Rectal smooth muscle tissue (tissue), 1 donor: ENCODE results near the gene S100A1.

Experiments used
- H3K27ac ChIP-seq: one replicate; pipeline ENCODE4 v1.7.0; 2013; ENCODE audit warnings: low read depth, low read length, inconsistent platforms
- H3K27me3 ChIP-seq: one replicate; pipeline ENCODE4 v1.7.0; 2013; ENCODE audit warnings: low read length; ENCODE audit not compliant: control insufficient read depth, insufficient read depth
- H3K36me3 ChIP-seq: one replicate; pipeline ENCODE4 v1.7.0; 2013; ENCODE audit warnings: low read length; ENCODE audit not compliant: control insufficient read depth, insufficient read depth
- H3K4me1 ChIP-seq: one replicate; pipeline ENCODE4 v1.7.0; 2013; ENCODE audit warnings: low read length; ENCODE audit not compliant: control insufficient read depth, insufficient read depth
- H3K4me3 ChIP-seq: one replicate; pipeline ENCODE4 v1.7.0; 2013; ENCODE audit warnings: low read length
- H3K9ac ChIP-seq: one replicate; pipeline ENCODE4 v1.7.0; 2013; ENCODE audit warnings: low read length

S100A1 gene

GRCh38 chr1:153626904-153627714 is 1.1 kb upstream of the S100A1 start, which contains the start of gene S100A13:
TSS of gene S100A13 (minus strand) at chr1:153627505. CDS start at chr1:153626472, 1,033 bp downstream.
- Histone ChIP-seq H3K4me3 (peak within 1 kb of the TSS; percentile 78), H3K27ac (peak within 1 kb of the TSS; percentile 94), H3K4me1 (peaks cover 20% of the 10 kb centered on the region), H3K9ac (peak within 1 kb of the TSS; percentile 64), H3K27me3 (no peaks in the 10 kb centered on the region), H3K36me3 (no peaks in the 10 kb centered on the region)

DNA sequence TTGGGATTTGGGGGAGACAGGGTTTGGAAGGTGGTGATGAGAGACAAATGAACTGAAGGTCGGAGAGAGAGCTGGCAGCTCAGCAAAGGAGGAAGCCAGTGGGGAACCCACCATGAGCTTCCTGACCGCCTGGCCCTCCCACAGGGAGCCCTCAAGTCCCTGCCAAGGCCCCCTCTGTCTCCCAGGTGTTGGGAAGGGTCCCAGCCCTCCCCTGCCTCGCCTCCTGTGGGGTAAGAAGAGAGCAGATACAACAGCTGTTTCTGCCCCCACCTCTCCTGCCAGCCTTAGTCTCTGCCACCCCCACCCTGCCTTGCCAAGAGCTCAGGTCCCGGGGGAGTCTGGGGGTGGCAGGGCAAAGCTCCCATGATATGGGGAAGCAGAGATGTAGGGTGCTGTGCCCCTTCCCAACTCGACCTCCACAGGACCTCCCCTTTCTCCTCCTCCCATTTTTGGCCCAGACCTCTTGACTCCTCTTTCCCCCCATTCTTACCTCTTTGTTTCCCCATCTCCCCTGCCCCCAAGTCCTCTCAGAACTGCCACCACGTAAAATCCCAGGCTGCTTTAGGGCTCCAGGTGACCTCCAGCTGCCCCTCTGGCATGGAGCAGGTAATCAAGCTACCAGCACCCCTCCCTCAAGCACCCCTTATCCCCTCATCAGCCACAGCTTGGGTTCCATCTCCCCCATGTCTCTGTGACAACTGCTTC is 556 bp downstream of the S100A1 start:
- no peak overlapping the region for H3K9ac ChIP-seq
- H3K27me3 ChIP-seq, result no peaks in the 10 kb centered on the region
- peaks cover 26% of the 10 kb centered on the region for H3K4me1 ChIP-seq
- H3K4me3 ChIP-seq, result no peak overlapping the region
- H3K36me3 ChIP-seq, result no peaks in the 10 kb centered on the region
- H3K27ac ChIP-seq, result peak overlapping the region; percentile 94

DNA sequence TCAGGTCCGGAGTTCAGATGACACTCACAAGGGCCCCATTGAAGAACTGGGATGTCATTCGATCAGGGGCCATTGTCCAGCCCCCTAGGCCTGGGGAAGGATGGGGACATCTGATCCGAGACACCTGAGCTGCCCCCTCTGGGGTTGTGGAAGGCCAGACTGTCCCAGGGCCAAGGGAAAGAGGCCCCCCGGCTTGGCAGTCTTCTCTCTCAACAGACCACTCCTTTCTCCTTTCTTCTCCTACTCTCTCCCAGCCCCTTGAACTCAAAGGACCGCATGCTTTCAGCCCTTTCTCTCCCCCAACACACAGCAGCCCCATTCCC is 1.1 kb downstream of the S100A1 start:
- Histone ChIP-seq H3K27me3 (no peaks in the 10 kb centered on the region), H3K27ac (no peak overlapping the region), H3K36me3 (no peaks in the 10 kb centered on the region), H3K4me1 (peaks cover 24% of the 10 kb centered on the region), H3K9ac (no peak overlapping the region), H3K4me3 (no peak overlapping the region)

- Histone ChIP-seq H3K4me3 (no peak overlapping the region), H3K27ac (no peak overlapping the region), H3K9ac (no peak overlapping the region), H3K36me3 (no peaks in the 10 kb centered on the region), H3K27me3 (no peaks in the 10 kb centered on the region), H3K4me1 (peaks cover 21% of the 10 kb centered on the region)
Measured at GRCh38 chr1:153629971-153630370, 1.7 kb downstream of the S100A1 start.

DNA sequence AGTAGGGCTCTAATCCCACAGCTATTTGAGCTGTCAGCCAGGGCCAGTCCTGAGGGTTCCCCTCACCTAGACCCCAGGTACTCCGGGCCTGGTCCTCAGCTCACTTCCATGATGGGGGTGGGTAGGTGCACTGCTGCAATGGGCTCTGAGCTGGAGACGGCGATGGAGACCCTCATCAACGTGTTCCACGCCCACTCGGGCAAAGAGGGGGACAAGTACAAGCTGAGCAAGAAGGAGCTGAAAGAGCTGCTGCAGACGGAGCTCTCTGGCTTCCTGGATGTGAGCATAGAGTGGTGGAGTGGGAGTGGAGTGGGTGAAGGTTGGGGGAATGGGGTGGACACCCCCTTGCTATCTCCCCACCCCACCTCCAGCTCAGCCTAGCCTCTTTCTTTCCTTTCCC is 2.1 kb downstream of the S100A1 start:
- Histone ChIP-seq H3K9ac (no peak overlapping the region), H3K4me1 (peaks cover 17% of the 10 kb centered on the region), H3K4me3 (no peak overlapping the region), H3K27me3 (no peaks in the 10 kb centered on the region), H3K27ac (no peak overlapping the region), H3K36me3 (no peaks in the 10 kb centered on the region)

- peaks cover 14% of the 10 kb centered on the region for H3K4me1 ChIP-seq
- no peak overlapping the region for H3K4me3 ChIP-seq
- H3K36me3 ChIP-seq, result no peaks in the 10 kb centered on the region
- no peak overlapping the region for H3K27ac ChIP-seq
- H3K9ac ChIP-seq, result no peak overlapping the region
- no peaks in the 10 kb centered on the region for H3K27me3 ChIP-seq
Measured at GRCh38 chr1:153631047-153632022, 3.1 kb downstream of the S100A1 start.

DNA sequence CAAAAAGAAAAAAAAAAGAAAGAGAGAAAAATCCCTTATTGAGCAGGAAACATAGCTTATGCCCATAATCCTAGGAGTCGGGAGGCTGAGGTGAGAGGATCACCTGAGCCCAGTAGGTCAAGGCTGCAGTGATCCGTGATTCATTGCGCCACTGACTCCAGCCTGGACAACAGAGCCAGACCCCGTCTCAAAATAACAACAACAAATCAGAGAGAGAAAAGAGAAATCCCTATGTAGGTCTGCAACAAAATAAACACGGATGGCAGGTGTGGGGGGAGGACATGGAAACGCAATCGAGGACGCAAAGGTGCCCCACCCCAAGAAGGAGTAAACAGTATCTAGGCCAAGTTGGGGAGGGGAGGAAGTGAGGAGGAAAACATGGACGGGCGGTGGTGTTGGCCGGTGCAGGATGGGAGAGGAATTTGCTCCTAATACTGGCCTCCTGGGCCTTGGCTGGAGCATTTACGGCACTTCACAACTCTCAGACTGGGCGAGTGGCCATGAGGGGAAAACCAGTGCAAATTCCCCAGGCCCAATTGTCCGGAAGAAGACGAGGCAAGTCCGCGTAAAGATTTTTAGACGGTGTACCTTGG is 5.0 kb downstream of the S100A1 start:
- peaks cover 13% of the 10 kb centered on the region for H3K36me3 ChIP-seq
- H3K27ac ChIP-seq, result peak overlapping the region; percentile 100
- H3K4me1 ChIP-seq, result peaks cover 12% of the 10 kb centered on the region
- no peaks in the 10 kb centered on the region for H3K27me3 ChIP-seq
- H3K9ac ChIP-seq, result peak overlapping the region; percentile 8
- peak overlapping the region; percentile 61 for H3K4me3 ChIP-seq

DNA sequence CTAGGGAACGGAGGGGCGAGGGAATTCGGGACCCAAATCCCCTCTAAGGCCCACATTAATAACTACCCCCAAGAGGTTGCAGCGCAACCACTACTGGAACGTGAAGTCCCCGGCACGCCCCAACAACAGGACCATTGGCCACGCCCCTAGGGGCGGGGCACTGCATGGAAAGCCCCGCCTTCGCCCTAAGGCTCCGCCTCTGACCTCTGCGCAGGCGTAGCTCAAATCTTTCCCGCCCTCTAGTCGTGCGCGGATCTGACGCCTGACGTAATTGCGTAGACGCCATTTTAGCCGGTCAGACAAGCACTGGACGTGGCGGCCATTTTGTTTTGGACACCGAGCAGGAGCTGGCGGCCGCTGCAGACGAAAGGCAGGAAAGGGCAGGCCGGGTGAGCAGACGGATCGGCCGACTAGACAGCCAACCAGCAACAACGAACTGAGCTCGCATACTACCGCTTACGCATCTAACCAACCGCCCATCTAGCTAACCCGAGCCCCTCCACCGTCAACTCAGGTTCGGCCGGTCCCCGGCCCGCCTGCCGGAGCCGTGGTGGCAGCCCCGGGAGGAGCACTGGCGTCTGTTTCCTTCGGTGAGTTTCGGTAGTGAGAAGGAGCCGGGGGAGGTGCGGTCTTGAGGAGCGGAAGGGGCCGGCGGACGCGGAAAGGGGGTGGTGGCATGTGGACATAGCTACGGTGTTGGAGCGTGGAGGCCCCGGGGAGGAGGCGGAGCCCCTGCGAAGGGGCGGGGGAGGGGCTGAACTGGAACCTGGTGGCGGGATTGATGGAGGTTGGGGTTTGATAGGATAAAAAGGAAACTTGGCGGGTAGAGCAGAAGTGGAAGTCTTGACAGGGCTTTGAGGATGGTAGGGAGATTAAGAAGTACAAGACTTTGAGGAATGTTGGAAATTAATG is 5.8 kb downstream of the S100A1 start, which contains the start of gene CHTOP:
CHTOP (plus strand) TSS at position 313 of the 912 bp plus-strand sequence. CDS start 2,523 bp downstream, outside the sequence.
- H3K4me3 ChIP-seq, result peak within 1 kb of the TSS; percentile 95
- H3K9ac ChIP-seq, result peak within 1 kb of the TSS; percentile 98
- peak within 1 kb of the TSS; percentile 100 for H3K27ac ChIP-seq
- H3K4me1 ChIP-seq, result peaks cover 12% of the 10 kb centered on the region
- no peaks in the 10 kb centered on the region for H3K27me3 ChIP-seq
- peaks cover 17% of the 10 kb centered on the region for H3K36me3 ChIP-seq

DNA sequence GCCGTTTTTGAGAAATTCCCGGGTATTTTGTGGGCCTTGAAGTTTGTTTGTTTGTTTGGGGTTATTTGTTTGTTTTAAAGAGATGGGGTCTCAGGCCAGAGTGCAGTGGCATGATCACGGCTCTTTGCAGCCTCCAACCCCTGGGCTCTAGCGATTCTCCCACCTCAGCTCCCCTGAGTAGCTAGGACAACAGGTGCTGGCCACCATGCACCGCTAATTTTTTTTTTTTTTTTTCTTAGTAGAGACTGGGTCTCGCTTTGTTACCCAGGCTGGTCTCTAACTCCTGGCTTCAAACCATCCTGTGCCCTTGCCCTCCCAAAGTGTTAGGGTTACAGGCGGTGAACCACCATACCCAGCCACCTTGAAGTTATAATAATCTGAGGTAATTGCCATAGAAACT is 7.6 kb downstream of the S100A1 start:
- H3K4me1 ChIP-seq, result peaks cover 12% of the 10 kb centered on the region
- H3K9ac ChIP-seq, result no peak overlapping the region
- H3K36me3 ChIP-seq, result peaks cover 27% of the 10 kb centered on the region
- no peaks in the 10 kb centered on the region for H3K27me3 ChIP-seq
- no peak overlapping the region for H3K4me3 ChIP-seq
- no peak overlapping the region for H3K27ac ChIP-seq

DNA sequence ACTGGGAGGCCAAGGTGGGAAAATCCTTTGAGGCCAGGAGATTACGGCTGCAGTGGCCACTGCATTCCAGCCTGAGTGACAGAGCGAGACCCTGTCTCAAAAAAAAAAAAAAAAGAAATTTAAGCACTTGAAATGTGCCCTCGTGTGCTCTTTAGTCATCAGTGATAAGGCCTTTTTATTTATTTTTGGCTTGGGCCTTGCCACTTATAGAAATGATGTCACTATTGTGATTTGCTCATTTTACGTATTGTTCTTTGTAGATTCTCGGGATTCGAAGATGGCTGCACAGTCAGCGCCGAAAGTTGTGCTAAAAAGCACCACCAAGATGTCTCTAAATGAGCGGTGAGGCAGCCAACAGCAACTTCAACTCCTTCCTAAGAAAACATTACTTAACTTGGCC is 8.1 kb downstream of the S100A1 start:
- H3K9ac ChIP-seq, result no peak overlapping the region
- H3K4me1 ChIP-seq, result peaks cover 12% of the 10 kb centered on the region
- H3K36me3 ChIP-seq, result peaks cover 29% of the 10 kb centered on the region
- H3K27ac ChIP-seq, result no peak overlapping the region
- no peaks in the 10 kb centered on the region for H3K27me3 ChIP-seq
- no peak overlapping the region for H3K4me3 ChIP-seq

- H3K4me3 ChIP-seq, result no peak overlapping the region
- no peak overlapping the region for H3K27ac ChIP-seq
- no peaks in the 10 kb centered on the region for H3K27me3 ChIP-seq
- H3K9ac ChIP-seq, result no peak overlapping the region
- H3K36me3 ChIP-seq, result peaks cover 45% of the 10 kb centered on the region
- H3K4me1 ChIP-seq, result peaks cover 10% of the 10 kb centered on the region
Measured at GRCh38 chr1:153638261-153638660, 10.0 kb downstream of the S100A1 start.
